Transverse colon (tissue), 4 donors: ENCODE results near the gene PTMS. TPM values are rescaled to one million over a fixed set of nuclear protein-coding genes. Genes with fewer than 3 reads are reported as not detected.

Experiments
- DNase-seq: peaks from one replicate; pipeline ENCODE4 v3.0.0-alpha.2; 2019
- H3K27ac ChIP-seq, 4 donors: fragments of 200-600 bp; sonication (generic); 2 replicates each; pipeline ENCODE4 v1.5.1; 2016 to 2018; ENCODE audit warnings: inconsistent platforms in 4 of 4
- H3K27me3 ChIP-seq: fragments of 200-600 bp; sonication (generic); 2 replicates; pipeline ENCODE4 v1.5.1; 2017; ENCODE audit warnings: inconsistent platforms
- H3K36me3 ChIP-seq, 4 donors: fragments of 200-600 bp; sonication (generic); 2 replicates each; pipeline ENCODE4 v1.5.1; 2017 to 2019; ENCODE audit warnings: inconsistent platforms in 4 of 4
- H3K4me1 ChIP-seq, 4 donors: fragments of 200-600 bp; sonication (generic); 2 replicates each; pipeline ENCODE4 v1.5.1; 2017 to 2020; ENCODE audit warnings: inconsistent platforms in 4 of 4
- H3K4me3 ChIP-seq, 4 donors: fragments of 200-600 bp; sonication (generic); 1 replicate in 1 of 4; 2 replicates in 3 of 4; pipeline versions ENCODE4 v1.5.1 to v1.6.1; 2017 to 2019; ENCODE audit warnings: inconsistent platforms in 4 of 4
- H3K9me3 ChIP-seq, 2 donors: fragments of 200-600 bp; sonication (generic); 2 replicates each; pipeline ENCODE4 v1.5.1; 2017 to 2019; ENCODE audit warnings: inconsistent platforms in 2 of 2
- CTCF ChIP-seq, 5 experiments: fragments of 200-600 bp in 3 of 5; fragments of 450-650 bp in 2 of 5; sonication (generic) in 3 of 5; IDR thresholded peaks; 1 replicate in 2 of 5; 2 replicates in 3 of 5; pipeline ENCODE4 v1.5.1; 2016 to 2017; ENCODE audit warnings: antibody characterized with exemption in 5 of 5, inconsistent platforms in 3 of 5, mild to moderate bottlenecking in 2 of 5, moderate library complexity in 1 of 5
- EP300 ChIP-seq: sonication (generic); formaldehyde crosslinking; IDR thresholded peaks from one replicate; pipeline ENCODE4 v1.6.1; 2017; ENCODE audit warnings: antibody characterized with exemption, low read depth
- POLR2A ChIP-seq: fragments of 450-650 bp; IDR thresholded peaks from one replicate; pipeline ENCODE4 v1.6.1; 2016; ENCODE audit warnings: antibody characterized with exemption, mild to moderate bottlenecking, moderate library complexity
- POLR2AphosphoS5 ChIP-seq, 3 donors: sonication (generic); formaldehyde crosslinking; IDR thresholded peaks; one replicate each; pipeline ENCODE4 v1.6.1; 2016; ENCODE audit warnings: antibody characterized with exemption in 3 of 3
- WGBS, 2 donors: methylation state at CpG; one replicate each; pipeline ENCODE4 v1.1.5; 2018; ENCODE audit warnings: low coverage in 1 of 2; 5-methylcytosine and 5-hydroxymethylcytosine counted together
- in situ Hi-C, 4 donors: fragments of 200-750 bp; cut with MboI; loops; one replicate each; pipeline versions ENCODE4 v1.15.0 to v1.15.1; 2017; ENCODE audit warnings: low sequenced_read_pairs in 3 of 4, low pct_ligation_motif_present in 1 of 4, low pct_unique_long_range_greater_than_20kb in 1 of 4
- intact Hi-C: fragments of 100-400 bp; cut with DNase I; formaldehyde crosslinking; loops from one replicate; pipeline ENCODE4 v1.15.1; 2023; ENCODE audit warnings: low total_unique reads
- total RNA-seq, 4 donors: library from RNA; depleted of rRNA; stranded (reverse); fragments of >200 nt; gene quantifications; one replicate each; pipeline ENCODE4 v1.1.0, GENCODE V29; 2016

PTMS gene
- 100 to 1,000 TPM in 1 of 4 donors, 10 to 100 TPM in 3; 64.0 to 124 (median 83.9) TPM for total RNA-seq

GRCh38 chr12:6765634-6766581 is at the start of gene PTMS:
Gene PTMS, plus strand, starts transcription at chr12:6766363. Its CDS starts 343 bp downstream, at chr12:6766706.
- H3K4me3 ChIP-seq: peak within 1 kb of the TSS; percentile 68 to 86 (median 82)
- no peaks in the 10 kb centered on the region for H3K27me3 ChIP-seq
- no peaks in the 10 kb centered on the region for H3K36me3 ChIP-seq
- H3K4me1 ChIP-seq: peaks cover 17 to 67% (median 48%) of the 10 kb centered on the region in 4 donors
- DNase-seq: peak; percentile 79
- peak; percentile 82 to 89 (median 86) for TF ChIP-seq POLR2AphosphoS5 (IDR thresholded peaks at IDR 0.05)
- TF ChIP-seq POLR2A: peak; percentile 50
- TF ChIP-seq CTCF (IDR thresholded peaks at IDR 0.05): no peak
- no peak for TF ChIP-seq EP300
- no peaks in the 10 kb centered on the region for H3K9me3 ChIP-seq
- in situ Hi-C loops (no loop called here), intact Hi-C loops (no loop called here)
- WGBS, 2 donors: 4 to 10% methylated on average over 7 to 35 of the region's 63 CpGs
- H3K27ac ChIP-seq: peak within 1 kb of the TSS; percentile 92 to 94 (median 93)

GRCh38 chr12:6716874-6717437 is 49.2 kb upstream of the PTMS start:
- Histone ChIP-seq H3K4me1 (no peaks in the 10 kb centered on the region), H3K27ac (no peak overlapping the region), H3K36me3 (no peaks in the 10 kb centered on the region), H3K27me3 (peaks cover 26% of the 10 kb centered on the region), H3K9me3 (no peaks in the 10 kb centered on the region), H3K4me3 (no peak overlapping the region)
- no peak for DNase-seq
- in situ Hi-C loops: no loop called here
- TF ChIP-seq CTCF (IDR thresholded peaks at IDR 0.05): no peak
- no peak for TF ChIP-seq EP300
- no peak for TF ChIP-seq POLR2AphosphoS5 (IDR thresholded peaks at IDR 0.05)
- TF ChIP-seq POLR2A: no peak
- intact Hi-C loops: no loop called here
- WGBS, 2 donors: 49 to 68% methylated on average over 2 to 10 of the region's 10 CpGs

GRCh38 chr12:6722863-6723262 is 43.3 kb upstream of the PTMS start:
- 79 to 84% methylated on average over 3 of the region's 3 CpGs for WGBS, 2 donors
- intact Hi-C loops (no loop called here), in situ Hi-C loops (no loop called here)

More at GRCh38 chr12:6722863-6723262, 43.3 kb upstream of the PTMS start:
- Histone ChIP-seq H3K4me3 (no peak overlapping the region), H3K27ac (no peak overlapping the region), H3K36me3 (no peaks in the 10 kb centered on the region), H3K27me3 (no peaks in the 10 kb centered on the region), H3K9me3 (no peaks in the 10 kb centered on the region), H3K4me1 (peaks cover 5 to 11% (median 10%) of the 10 kb centered on the region in 4 donors)
- TF ChIP-seq CTCF (IDR thresholded peaks at IDR 0.05) (no peak), POLR2AphosphoS5 (IDR thresholded peaks at IDR 0.05) (no peak), POLR2A (no peak)
- no peak for DNase-seq
